Sigmoid colon (tissue), 4 donors: ENCODE measurements around the gene ITPR2.

Experiments used
- EP300 ChIP-seq, 4 donors: sonication (generic); formaldehyde crosslinking; IDR thresholded peaks; one replicate each; pipeline ENCODE4 v1.6.1; 2017; ENCODE audit warnings: antibody characterized with exemption in 4 of 4
- POLR2AphosphoS5 ChIP-seq, 4 donors: sonication (generic); formaldehyde crosslinking; IDR thresholded peaks; one replicate each; pipeline ENCODE4 v1.6.1; 2017; ENCODE audit warnings: antibody characterized with exemption in 4 of 4
- TF ChIP-seq, protein P1 (sequence below), 4 experiments: fragments of 450-650 bp in 3 of 4; fragments of 200-600 bp in 1 of 4; IDR thresholded peaks; one replicate each; pipeline ENCODE4 v1.5.1; 2016 to 2019; ENCODE audit warnings: antibody characterized with exemption in 4 of 4, mild to moderate bottlenecking in 3 of 4, moderate library complexity in 2 of 4

DNA sequence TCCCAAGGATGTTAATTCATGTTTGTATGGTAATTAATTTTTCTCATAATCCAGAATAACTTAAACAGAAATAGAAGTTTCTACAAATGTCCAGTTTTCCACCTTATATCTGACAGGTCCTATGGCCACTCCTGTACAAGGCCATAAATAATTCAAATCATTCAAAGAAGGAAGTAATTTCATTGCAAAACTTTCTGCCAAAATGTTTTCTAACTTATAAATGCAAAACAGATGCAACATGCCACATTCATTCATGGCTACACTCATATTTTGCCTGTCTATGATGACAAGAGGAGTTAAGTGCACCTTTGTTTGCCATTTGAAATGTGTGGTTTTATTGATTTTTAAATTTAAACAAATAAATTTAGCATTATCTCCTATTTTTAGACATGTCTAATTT, 34.4 kb downstream of the ITPR2 start:
- TF ChIP-seq, protein P1, sequence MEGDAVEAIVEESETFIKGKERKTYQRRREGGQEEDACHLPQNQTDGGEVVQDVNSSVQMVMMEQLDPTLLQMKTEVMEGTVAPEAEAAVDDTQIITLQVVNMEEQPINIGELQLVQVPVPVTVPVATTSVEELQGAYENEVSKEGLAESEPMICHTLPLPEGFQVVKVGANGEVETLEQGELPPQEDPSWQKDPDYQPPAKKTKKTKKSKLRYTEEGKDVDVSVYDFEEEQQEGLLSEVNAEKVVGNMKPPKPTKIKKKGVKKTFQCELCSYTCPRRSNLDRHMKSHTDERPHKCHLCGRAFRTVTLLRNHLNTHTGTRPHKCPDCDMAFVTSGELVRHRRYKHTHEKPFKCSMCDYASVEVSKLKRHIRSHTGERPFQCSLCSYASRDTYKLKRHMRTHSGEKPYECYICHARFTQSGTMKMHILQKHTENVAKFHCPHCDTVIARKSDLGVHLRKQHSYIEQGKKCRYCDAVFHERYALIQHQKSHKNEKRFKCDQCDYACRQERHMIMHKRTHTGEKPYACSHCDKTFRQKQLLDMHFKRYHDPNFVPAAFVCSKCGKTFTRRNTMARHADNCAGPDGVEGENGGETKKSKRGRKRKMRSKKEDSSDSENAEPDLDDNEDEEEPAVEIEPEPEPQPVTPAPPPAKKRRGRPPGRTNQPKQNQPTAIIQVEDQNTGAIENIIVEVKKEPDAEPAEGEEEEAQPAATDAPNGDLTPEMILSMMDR (IDR thresholded peaks at IDR 0.05) = no peak
- TF ChIP-seq EP300 (IDR thresholded peaks at IDR 0.05) = no peak
- TF ChIP-seq POLR2AphosphoS5 (IDR thresholded peaks at IDR 0.05) = no peak
